SU-DHL-6 (cell line): Measurements from ENCODE around the gene VCAN.

Source experiments
- H2AFZ ChIP-seq: fragments of 200-600 bp; sonication (generic); 2 replicates; pipeline ENCODE4 v1.6.1; 2014; ENCODE audit warnings: low read depth, mild to moderate bottlenecking, moderate library complexity, mixed read lengths, antibody characterized with exemption, low read length; ENCODE audit not compliant: severe bottlenecking
- H3F3A ChIP-seq: fragments of 200-600 bp; shearing (Covaris generic); 2 replicates; pipeline ENCODE4 v1.6.0; 2016; ENCODE audit warnings: antibody characterized with exemption, mild to moderate bottlenecking; ENCODE audit not compliant: insufficient read depth
- H3K27ac ChIP-seq: fragments of 200-600 bp; sonication (generic); 2 replicates; pipeline ENCODE4 v1.5.1; 2016; ENCODE audit warnings: low read depth, mild to moderate bottlenecking, low read length, moderate library complexity, mixed read lengths
- H3K27me3 ChIP-seq: fragments of 200-600 bp; sonication (generic), shearing (Covaris generic); 2 replicates; pipeline ENCODE4 v1.6.0; 2014; ENCODE audit warnings: mild to moderate bottlenecking, low read length
- H3K36me3 ChIP-seq: fragments of 200-600 bp; sonication (generic); 2 replicates; pipeline ENCODE4 v1.6.1; 2014; ENCODE audit warnings: mild to moderate bottlenecking, low read length, mixed read lengths
- H3K4me2 ChIP-seq: fragments of 300-600, 200-600 bp; shearing (Covaris generic), sonication (generic); 2 replicates; pipeline ENCODE4 v1.6.0; 2014; ENCODE audit warnings: low read length, low read depth, mild to moderate bottlenecking; ENCODE audit not compliant: poor library complexity, severe bottlenecking
- H3K4me3 ChIP-seq: fragments of 200-600 bp; sonication (generic); 2 replicates; pipeline ENCODE4 v1.5.1; 2014; ENCODE audit warnings: antibody characterized with exemption, low read length, mild to moderate bottlenecking, mixed read lengths; ENCODE audit not compliant: insufficient read depth, poor library complexity, severe bottlenecking
- H3K79me2 ChIP-seq: fragments of 200-600 bp; sonication (generic); 2 replicates; pipeline ENCODE4 v1.6.1; 2014; ENCODE audit warnings: mild to moderate bottlenecking, low read length, moderate library complexity; ENCODE audit not compliant: insufficient read depth
- H3K9ac ChIP-seq: fragments of 200-600 bp; sonication (generic); 2 replicates; pipeline ENCODE4 v1.7.0; 2014; ENCODE audit warnings: mild to moderate bottlenecking, low read length
- H3K9me2 ChIP-seq: fragments of 200-600 bp; sonication (generic); replicated peaks from 2 replicates; pipeline ENCODE4 v1.6.1; 2014; ENCODE audit warnings: low read length; ENCODE audit not compliant: insufficient read depth
- H3K9me3 ChIP-seq: fragments of 200-600 bp; sonication (generic); 2 replicates; pipeline ENCODE4 v1.6.1; 2014; ENCODE audit warnings: low read length, mixed read lengths; ENCODE audit not compliant: insufficient read depth
- H4K20me1 ChIP-seq: fragments of 200-600 bp; sonication (generic); 2 replicates; pipeline ENCODE4 v1.6.1; 2014; ENCODE audit warnings: low read depth, mild to moderate bottlenecking, antibody characterized with exemption, low read length, moderate library complexity, mixed read lengths
- EZH2phosphoT487 ChIP-seq: fragments of 200-600 bp; sonication (generic), shearing (Covaris generic); conservative IDR thresholded peaks from 2 replicates; pipeline ENCODE4 v1.6.1; 2018; ENCODE audit warnings: mild to moderate bottlenecking, antibody characterized with exemption, low read length, moderate library complexity, mixed read lengths
- TF ChIP-seq, protein P1 (sequence below): fragments of 200-600 bp; sonication (generic); IDR thresholded peaks from one replicate; pipeline ENCODE4 v1.5.1; 2017; ENCODE audit warnings: antibody characterized with exemption, mild to moderate bottlenecking, low read length, moderate library complexity; ENCODE audit not compliant: insufficient read depth, poor library complexity, severe bottlenecking

The VCAN gene

DNA sequence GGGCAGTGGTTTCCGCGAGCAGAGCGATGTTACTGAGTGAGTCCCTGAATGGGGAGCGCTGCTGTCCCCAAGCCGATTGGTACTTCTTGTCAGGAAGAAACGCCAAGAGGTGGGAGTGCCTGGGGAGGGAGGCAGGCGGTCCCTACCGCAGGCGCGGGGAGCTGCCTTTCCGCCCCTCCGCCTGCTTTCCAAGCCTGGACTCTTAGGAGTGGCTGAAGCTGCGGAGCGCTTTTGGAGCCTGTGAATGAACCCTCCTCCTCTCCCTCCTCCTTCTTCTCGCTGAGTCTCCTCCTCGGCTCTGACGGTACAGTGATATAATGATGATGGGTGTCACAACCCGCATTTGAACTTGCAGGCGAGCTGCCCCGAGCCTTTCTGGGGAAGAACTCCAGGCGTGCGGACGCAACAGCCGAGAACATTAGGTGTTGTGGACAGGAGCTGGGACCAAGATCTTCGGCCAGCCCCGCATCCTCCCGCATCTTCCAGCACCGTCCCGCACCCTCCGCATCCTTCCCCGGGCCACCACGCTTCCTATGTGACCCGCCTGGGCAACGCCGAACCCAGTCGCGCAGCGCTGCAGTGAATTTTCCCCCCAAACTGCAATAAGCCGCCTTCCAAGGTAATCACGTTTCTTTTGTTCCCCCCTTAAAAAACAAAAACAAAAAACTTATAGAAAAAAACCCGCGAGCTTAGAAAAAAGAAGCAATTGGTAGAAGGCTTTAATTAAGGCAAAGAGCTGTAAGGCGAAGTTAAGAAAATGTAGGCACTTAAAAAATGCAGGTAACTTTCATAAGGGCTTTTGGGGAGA lies at the start of gene VCAN:
Gene VCAN, plus strand, starts transcription at position 340 of the 808 bp plus-strand sequence. CDS start 11,775 bp downstream, outside the sequence.
- Histone ChIP-seq H3K9me2 (no peaks in the 10 kb centered on the region), H3K27me3 (peaks cover 4% of the 10 kb centered on the region; the same call in 1 of the 2 replicates), H2AFZ (no peak within 1 kb of the TSS), H3K27ac (no peak within 1 kb of the TSS), H3K9ac (no peak within 1 kb of the TSS), H4K20me1 (no peaks in the 10 kb centered on the region), H3K36me3 (no peaks in the 10 kb centered on the region), H3K4me2 (peak within 1 kb of the TSS; percentile 48), H3K9me3 (no peaks in the 10 kb centered on the region), H3K4me3 (no peak within 1 kb of the TSS), H3K79me2 (no peaks in the 10 kb centered on the region), H3F3A (no peaks in the 10 kb centered on the region)
- TF ChIP-seq EZH2phosphoT487: no peak
- TF ChIP-seq, protein P1, sequence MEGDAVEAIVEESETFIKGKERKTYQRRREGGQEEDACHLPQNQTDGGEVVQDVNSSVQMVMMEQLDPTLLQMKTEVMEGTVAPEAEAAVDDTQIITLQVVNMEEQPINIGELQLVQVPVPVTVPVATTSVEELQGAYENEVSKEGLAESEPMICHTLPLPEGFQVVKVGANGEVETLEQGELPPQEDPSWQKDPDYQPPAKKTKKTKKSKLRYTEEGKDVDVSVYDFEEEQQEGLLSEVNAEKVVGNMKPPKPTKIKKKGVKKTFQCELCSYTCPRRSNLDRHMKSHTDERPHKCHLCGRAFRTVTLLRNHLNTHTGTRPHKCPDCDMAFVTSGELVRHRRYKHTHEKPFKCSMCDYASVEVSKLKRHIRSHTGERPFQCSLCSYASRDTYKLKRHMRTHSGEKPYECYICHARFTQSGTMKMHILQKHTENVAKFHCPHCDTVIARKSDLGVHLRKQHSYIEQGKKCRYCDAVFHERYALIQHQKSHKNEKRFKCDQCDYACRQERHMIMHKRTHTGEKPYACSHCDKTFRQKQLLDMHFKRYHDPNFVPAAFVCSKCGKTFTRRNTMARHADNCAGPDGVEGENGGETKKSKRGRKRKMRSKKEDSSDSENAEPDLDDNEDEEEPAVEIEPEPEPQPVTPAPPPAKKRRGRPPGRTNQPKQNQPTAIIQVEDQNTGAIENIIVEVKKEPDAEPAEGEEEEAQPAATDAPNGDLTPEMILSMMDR: no peak

DNA sequence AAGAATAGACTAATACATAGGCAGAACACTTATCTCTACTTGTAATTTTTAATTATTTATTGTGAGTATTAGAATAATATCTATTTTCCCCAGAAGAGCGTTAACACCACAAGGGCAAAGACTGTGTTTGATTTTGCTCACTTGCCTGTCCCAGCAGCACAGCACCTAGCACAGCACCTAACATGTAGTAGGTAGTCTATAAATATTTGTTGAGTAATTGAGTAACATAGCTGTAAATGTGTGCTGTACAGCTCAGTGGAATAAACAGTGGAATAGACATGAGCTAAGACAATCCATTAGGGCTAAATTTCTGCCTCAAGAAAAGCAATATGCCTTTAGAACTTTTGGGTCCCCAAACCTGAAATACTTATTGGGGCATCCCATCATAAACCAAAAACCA lies 49.3 kb upstream of the VCAN start:
- Histone ChIP-seq H3K9me3 (no peaks in the 10 kb centered on the region), H3K79me2 (no peaks in the 10 kb centered on the region), H2AFZ (no peak overlapping the region), H4K20me1 (no peaks in the 10 kb centered on the region), H3K9ac (no peak overlapping the region), H3K36me3 (no peaks in the 10 kb centered on the region), H3K27ac (no peak overlapping the region), H3K9me2 (no peaks in the 10 kb centered on the region), H3K4me2 (no peak overlapping the region), H3K4me3 (no peak overlapping the region), H3F3A (no peaks in the 10 kb centered on the region), H3K27me3 (no peaks in the 10 kb centered on the region)
- no peak for TF ChIP-seq EZH2phosphoT487
- TF ChIP-seq, protein P1: no peak

DNA sequence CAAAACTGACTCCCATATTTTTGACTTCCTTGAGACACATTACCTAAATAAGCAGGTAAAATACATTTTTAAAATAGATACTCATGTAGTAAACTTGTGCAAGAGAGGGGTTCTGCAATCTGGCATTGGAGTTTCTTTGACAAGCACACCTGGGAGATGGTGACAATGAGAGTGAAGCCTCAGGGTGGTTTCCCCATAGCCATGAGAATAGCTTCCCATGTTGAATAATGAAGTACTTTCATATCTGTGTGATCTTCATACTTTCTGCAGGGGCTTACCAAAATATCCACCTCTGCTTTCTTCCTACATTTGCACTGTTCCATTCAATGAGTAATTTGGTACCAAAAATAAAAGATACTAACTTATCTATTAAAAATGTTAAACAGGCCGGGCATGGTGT lies 44.7 kb upstream of the VCAN start:
- Histone ChIP-seq H3F3A (no peaks in the 10 kb centered on the region), H3K79me2 (no peaks in the 10 kb centered on the region), H4K20me1 (no peaks in the 10 kb centered on the region), H3K9me2 (no peaks in the 10 kb centered on the region), H3K9me3 (no peaks in the 10 kb centered on the region), H3K4me2 (no peak overlapping the region), H3K27me3 (no peaks in the 10 kb centered on the region), H3K9ac (no peak overlapping the region), H2AFZ (no peak overlapping the region), H3K27ac (no peak overlapping the region), H3K36me3 (no peaks in the 10 kb centered on the region), H3K4me3 (no peak overlapping the region)
- TF ChIP-seq, protein P1: no peak
- TF ChIP-seq EZH2phosphoT487: no peak
